ENCODE results near the gene GCAT.

Gene GCAT

DNA sequence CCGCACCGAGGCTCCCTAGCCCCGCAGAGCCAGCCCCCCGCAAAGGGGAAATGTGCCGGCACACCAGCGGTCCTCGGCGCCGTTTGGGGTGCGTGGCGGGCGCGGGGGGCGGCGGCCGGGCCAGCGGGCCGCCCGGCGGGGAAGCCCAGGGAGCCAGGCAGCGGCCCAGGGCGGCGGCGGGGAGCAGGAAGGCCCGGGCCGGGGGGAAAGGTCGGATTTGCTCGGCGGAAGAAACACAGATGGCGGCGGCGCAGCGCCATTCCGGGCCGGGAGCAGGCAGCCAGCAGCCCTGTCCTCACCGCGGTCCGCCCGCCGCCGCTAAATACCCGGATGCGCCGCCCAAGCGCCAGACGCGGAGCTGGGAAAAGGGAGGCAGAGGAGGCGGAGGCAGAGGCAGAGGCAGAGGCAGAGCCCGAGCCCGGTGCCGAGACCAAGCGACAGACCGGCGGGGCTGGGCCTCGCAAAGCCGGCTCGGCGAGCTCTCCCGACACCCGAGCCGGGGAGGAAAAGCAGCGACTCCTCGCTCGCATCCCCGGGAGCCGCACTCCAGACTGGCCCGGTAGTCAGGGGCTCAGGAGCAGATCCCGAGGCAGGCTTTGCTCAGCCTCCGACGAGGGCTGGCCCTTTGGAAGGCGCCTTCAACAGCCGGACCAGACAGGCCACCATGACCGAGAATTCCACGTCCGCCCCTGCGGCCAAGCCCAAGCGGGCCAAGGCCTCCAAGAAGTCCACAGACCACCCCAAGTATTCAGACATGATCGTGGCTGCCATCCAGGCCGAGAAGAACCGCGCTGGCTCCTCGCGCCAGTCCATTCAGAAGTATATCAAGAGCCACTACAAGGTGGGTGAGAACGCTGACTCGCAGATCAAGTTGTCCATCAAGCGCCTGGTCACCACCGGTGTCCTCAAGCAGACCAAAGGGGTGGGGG is 2.6 kb upstream of the GCAT start:
- CTCF ChIA-PET: interaction anchor here (1.5 to 2.3 kb wide), 2 partner anchors 14 to 162 kb away, joined by 5 to 21 read pairs; no protein-coding TSS in a partner anchor
- DNase-seq (ENCODE audit: low read depth, low spot score): no peak
- POLR2A ChIA-PET: interaction anchor here (0.6 to 1.4 kb wide), 10 partner anchors 9 to 144 kb away, joined by 3 to 7 read pairs (median 4); partner anchors contain the start of genes ANKRD54 and LGALS1

DNA sequence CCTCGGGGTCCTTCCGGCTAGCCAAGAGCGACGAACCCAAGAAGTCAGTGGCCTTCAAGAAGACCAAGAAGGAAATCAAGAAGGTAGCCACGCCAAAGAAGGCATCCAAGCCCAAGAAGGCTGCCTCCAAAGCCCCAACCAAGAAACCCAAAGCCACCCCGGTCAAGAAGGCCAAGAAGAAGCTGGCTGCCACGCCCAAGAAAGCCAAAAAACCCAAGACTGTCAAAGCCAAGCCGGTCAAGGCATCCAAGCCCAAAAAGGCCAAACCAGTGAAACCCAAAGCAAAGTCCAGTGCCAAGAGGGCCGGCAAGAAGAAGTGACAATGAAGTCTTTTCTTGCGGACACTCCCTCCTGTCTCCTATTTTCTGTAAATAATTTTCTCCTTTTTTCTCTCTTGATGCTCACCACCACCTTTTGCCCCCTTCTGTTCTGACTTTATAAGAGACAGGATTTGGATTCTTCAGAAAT is 1.9 kb upstream of the GCAT start:
- ChIA-PET POLR2A (interaction anchor here (1.0 to 1.1 kb wide), 2 partner anchors 53 to 131 kb away, joined by 5 to 7 read pairs; partner anchors contain the start of gene LGALS1), CTCF (interaction anchor here (2.3 kb wide), 1 partner anchor 13 kb away, joined by 21 read pairs; no protein-coding TSS in a partner anchor)
- DNase-seq (ENCODE audit: low read depth, low spot score): no peak
- TF ChIP-seq, protein P1, sequence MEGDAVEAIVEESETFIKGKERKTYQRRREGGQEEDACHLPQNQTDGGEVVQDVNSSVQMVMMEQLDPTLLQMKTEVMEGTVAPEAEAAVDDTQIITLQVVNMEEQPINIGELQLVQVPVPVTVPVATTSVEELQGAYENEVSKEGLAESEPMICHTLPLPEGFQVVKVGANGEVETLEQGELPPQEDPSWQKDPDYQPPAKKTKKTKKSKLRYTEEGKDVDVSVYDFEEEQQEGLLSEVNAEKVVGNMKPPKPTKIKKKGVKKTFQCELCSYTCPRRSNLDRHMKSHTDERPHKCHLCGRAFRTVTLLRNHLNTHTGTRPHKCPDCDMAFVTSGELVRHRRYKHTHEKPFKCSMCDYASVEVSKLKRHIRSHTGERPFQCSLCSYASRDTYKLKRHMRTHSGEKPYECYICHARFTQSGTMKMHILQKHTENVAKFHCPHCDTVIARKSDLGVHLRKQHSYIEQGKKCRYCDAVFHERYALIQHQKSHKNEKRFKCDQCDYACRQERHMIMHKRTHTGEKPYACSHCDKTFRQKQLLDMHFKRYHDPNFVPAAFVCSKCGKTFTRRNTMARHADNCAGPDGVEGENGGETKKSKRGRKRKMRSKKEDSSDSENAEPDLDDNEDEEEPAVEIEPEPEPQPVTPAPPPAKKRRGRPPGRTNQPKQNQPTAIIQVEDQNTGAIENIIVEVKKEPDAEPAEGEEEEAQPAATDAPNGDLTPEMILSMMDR (IDR thresholded peaks at IDR 0.05; ENCODE audit: insufficient read depth, low read length, missing control alignments): no peak
- H3K4me3 ChIP-seq (ENCODE audit: low read depth, low read length): peak overlapping the region; percentile 76

More for the DNA sequence above, 2.6 kb upstream of the GCAT start:
- H3K4me3 ChIP-seq (ENCODE audit: low read depth, low read length): peak overlapping the region; percentile 76
- TF ChIP-seq, protein P1 (IDR thresholded peaks at IDR 0.05; ENCODE audit: insufficient read depth, low read length, missing control alignments): no peak

DNA sequence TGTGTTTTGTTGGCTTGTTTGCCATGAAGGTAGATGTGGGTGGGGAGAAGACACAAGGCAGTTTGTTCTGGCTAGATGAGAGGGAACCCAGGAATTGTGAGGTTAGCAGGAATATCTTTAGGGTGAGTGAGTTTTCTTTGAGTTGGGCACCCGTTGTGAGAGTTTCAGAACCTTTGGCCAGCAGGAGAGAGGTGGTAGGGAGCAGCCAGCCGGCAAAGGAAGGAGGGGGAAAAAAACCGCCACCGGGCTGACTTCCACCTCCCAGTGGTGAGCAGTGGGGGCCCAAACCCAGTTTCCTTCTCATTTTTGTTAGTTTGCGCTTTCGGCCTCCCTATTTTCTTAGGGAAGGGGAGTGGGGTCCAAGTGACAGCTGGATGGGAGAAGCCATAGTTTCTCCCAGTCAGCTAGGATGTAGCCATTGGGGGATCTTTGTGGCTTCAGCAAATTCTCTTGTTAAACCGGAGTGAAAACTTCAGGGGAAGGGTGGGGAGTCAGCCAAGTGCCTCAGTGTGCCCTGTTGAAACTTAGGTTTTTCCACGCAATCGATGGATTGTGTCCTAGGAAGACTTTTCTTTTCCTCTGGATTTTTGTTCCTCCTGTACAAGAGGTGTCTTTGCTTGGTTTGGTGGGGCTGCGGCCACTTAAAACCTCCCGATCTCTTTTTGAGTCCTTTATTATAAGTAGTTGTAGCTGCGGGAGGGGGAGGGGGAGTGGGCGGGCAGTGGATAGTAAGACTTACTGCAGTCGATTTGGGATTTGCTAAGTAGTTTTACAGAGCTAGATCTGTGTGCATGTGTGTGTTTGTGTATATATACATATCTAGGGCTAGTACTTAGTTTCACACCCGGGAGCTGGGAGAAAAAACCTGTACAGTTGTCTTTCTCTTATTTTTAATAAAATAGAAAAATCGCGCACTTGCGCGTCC is 1.1 kb upstream of the GCAT start:
- POLR2A ChIA-PET: interaction anchor here (0.6 to 1.8 kb wide), 3 partner anchors 24 to 108 kb away, joined by 4 read pairs; no protein-coding TSS in a partner anchor

DNA sequence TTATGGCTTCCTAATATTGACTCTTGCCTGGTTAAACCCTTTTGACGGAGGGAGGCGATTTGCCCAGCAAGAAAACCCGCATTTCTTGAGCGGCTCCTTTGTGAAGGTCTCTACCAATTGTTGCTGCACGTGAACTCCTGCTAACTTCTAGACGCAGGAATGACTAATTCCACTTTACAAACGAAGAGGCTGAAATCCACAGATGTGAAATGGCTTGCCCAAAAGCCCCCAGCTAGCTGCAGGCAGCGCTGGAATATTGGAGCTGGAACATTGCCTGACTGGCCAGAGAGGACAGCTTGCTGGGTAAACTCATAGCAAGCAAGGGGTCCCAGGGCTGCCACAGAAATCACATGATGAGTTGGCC is 542 bp downstream of the GCAT start:
- peak overlapping the region; percentile 88 for H3K4me3 ChIP-seq (ENCODE audit: low read depth, low read length)
- ChIA-PET POLR2A (interaction anchor here (0.6 to 1.8 kb wide), 5 partner anchors 10 to 234 kb away, joined by 3 to 5 read pairs (median 4); partner anchors contain the start of gene ANKRD54), CTCF (interaction anchor here (1.3 to 4.4 kb wide), 6 partner anchors 8 to 201 kb away, joined by 3 to 92 read pairs (median 14); no protein-coding TSS in a partner anchor)
- TF ChIP-seq, protein P1 (IDR thresholded peaks at IDR 0.05; ENCODE audit: insufficient read depth, low read length, missing control alignments): no peak
- DNase-seq (ENCODE audit: low read depth, low spot score): no peak

More for the DNA sequence above, 1.1 kb upstream of the GCAT start:
- CTCF ChIA-PET: interaction anchor here (1.0 to 4.4 kb wide), 8 partner anchors 12 to 173 kb away, joined by 3 to 92 read pairs (median 12); no protein-coding TSS in a partner anchor
- TF ChIP-seq, protein P1 (IDR thresholded peaks at IDR 0.05; ENCODE audit: insufficient read depth, low read length, missing control alignments): peak; percentile 2
- no peak for DNase-seq (ENCODE audit: low read depth, low spot score)
- peak overlapping the region; percentile 76 for H3K4me3 ChIP-seq (ENCODE audit: low read depth, low read length)

DNA sequence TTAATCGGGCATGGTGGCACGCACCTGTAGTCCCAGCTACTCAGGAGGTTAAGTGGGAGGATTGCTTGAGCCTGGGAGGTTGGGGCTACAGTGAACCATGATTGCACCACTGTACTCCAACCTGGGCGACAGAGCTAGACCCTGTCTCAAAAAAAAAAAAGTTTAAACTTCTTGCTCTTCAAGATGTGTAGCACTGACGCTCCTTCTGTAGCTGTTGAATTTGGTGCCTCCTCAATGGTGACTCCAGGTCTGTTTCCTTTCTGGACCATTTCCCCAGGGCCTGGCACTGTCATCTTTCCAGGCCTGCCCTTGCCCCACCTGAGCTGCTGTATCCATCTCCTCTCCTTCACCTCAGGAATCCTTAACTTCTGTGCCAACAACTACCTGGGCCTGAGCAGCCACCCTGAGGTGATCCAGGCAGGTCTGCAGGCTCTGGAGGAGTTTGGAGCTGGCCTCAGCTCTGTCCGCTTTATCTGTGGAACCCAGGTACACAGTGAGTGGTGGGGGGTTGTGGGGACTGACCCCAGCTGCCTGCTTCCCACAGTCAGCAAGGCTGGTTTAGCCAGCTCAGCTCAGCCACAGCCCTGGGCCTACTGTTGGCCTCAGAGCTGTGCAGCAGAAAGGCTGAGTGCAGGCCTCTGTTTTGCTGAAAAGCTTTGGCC is 2.1 kb downstream of the GCAT start:
- TF ChIP-seq, protein P1 (IDR thresholded peaks at IDR 0.05; ENCODE audit: insufficient read depth, low read length, missing control alignments): no peak
- CTCF ChIA-PET: interaction anchor here (1.2 to 4.4 kb wide), 4 partner anchors 9 to 166 kb away, joined by 4 to 92 read pairs (median 22); no protein-coding TSS in a partner anchor
- DNase-seq (ENCODE audit: low read depth, low spot score): no peak
- POLR2A ChIA-PET: interaction anchor here (0.9 to 1.1 kb wide), 2 partner anchors 34 to 185 kb away, joined by 3 read pairs; partner anchors contain the start of gene ANKRD54
- H3K4me3 ChIP-seq (ENCODE audit: low read depth, low read length): no peak overlapping the region
